SH-SY5Y (cell line): Measurements from ENCODE around the gene MTF1.

Experiments
- GATA2 ChIP-seq: IDR thresholded peaks from 2 replicates; pipeline ENCODE4 v1.6.1; 2011; ENCODE audit warnings: mild to moderate bottlenecking, low read depth, low read length
- GATA3 ChIP-seq: IDR thresholded peaks from 2 replicates; pipeline ENCODE4 v1.6.1; 2011; ENCODE audit warnings: low read depth, mild to moderate bottlenecking, low read length, moderate library complexity

- TF ChIP-seq GATA2 (no peak), GATA3 (no peak)
Observed at GRCh38 chr1:37841652-37842051, 17.7 kb downstream of the MTF1 start.
